NT2/D1 (cell line): ENCODE results near the gene ANK3.

Experiments used
- DNase-seq: peaks from one replicate; pipeline ENCODE4 v3.0.0-alpha.2; 2011; ENCODE audit warnings: low read depth, low spot score
- H3K27me3 ChIP-seq: 2 replicates; pipeline ENCODE4 v1.6.0; 2011; ENCODE audit warnings: mild to moderate bottlenecking; ENCODE audit not compliant: insufficient read length, insufficient read depth
- H3K36me3 ChIP-seq: 2 replicates; pipeline ENCODE4 v1.6.1; 2011; ENCODE audit warnings: mild to moderate bottlenecking, low read length, mixed read lengths; ENCODE audit not compliant: insufficient read depth, insufficient read length
- H3K4me1 ChIP-seq: 2 replicates; pipeline ENCODE4 v1.5.1; 2011; ENCODE audit not compliant: insufficient read depth, insufficient read length
- H3K4me3 ChIP-seq: 2 replicates; pipeline ENCODE4 v1.5.1; 2011; ENCODE audit warnings: low read depth; ENCODE audit not compliant: insufficient read length
- H3K9ac ChIP-seq: 2 replicates; pipeline ENCODE4 v1.6.0; 2011; ENCODE audit warnings: low read depth; ENCODE audit not compliant: insufficient read length
- H3K9me3 ChIP-seq: 2 replicates; pipeline ENCODE4 v1.5.1; 2011; ENCODE audit warnings: mild to moderate bottlenecking, low read length; ENCODE audit not compliant: insufficient read depth
- SUZ12 ChIP-seq: IDR thresholded peaks from 2 replicates; pipeline ENCODE4 v1.6.1; 2011; ENCODE audit not compliant: insufficient read length, insufficient read depth; ENCODE audit errors: extremely low read depth
- YY1 ChIP-seq: IDR thresholded peaks from 2 replicates; pipeline ENCODE4 v1.6.1; 2011; ENCODE audit not compliant: insufficient read length, insufficient read depth
- ZNF274 ChIP-seq: IDR thresholded peaks from 2 replicates; pipeline ENCODE4 v1.6.1; 2011; ENCODE audit warnings: mild to moderate bottlenecking, low read depth, low read length

Gene ANK3

DNA sequence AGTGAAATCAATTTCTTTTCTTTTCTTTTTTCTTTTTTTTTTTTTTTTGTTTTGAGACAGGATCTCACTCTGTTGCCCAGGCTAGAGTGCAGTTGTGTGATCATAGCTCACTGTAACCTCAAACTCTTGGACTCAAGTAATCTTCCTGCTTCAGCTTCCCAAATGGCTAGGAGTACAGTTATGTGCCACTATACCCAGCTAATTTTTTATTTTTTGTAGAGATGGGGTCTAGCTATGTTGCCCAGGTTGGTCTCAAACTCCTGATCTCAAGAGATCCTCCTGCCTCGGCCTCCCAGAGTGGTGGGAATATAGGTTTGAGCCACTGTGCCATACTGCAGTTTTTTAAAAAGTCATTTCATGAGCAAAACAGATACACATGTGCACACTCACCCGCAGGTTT lies 79.8 kb downstream of the ANK3 start:
- no peak for DNase-seq
- H3K36me3 ChIP-seq: no peaks in the 10 kb centered on the region
- no peaks in the 10 kb centered on the region for H3K4me1 ChIP-seq
- H3K27me3 ChIP-seq: no peaks in the 10 kb centered on the region
- TF ChIP-seq YY1 (no peak), SUZ12 (no peak), ZNF274 (no peak)
- H3K9me3 ChIP-seq: no peaks in the 10 kb centered on the region
- no peak overlapping the region for H3K4me3 ChIP-seq
- no peak overlapping the region for H3K9ac ChIP-seq

DNA sequence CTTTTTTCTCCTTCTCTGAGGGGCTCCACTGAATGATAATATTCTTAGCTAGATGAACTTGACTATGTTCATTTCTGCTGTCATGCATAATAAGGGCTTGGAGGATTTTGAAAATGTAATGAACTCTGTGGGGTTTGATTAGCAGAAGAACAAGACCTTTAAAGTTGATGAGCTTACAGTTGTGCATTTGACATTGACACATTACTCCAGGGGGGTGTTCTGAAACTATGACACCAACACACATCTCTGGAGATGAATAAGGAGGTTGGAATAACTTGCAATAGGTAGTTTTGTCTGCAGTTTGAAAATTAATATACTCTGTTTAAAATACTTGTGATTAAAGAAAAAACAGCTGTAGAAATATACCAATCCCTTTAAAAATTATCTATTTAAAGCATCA lies 80.3 kb downstream of the ANK3 start:
- no peak overlapping the region for H3K9ac ChIP-seq
- H3K4me3 ChIP-seq: no peak overlapping the region
- no peaks in the 10 kb centered on the region for H3K36me3 ChIP-seq
- TF ChIP-seq YY1 (no peak), ZNF274 (no peak), SUZ12 (no peak)
- no peaks in the 10 kb centered on the region for H3K27me3 ChIP-seq
- no peaks in the 10 kb centered on the region for H3K4me1 ChIP-seq
- no peak for DNase-seq
- no peaks in the 10 kb centered on the region for H3K9me3 ChIP-seq

- Histone ChIP-seq H3K9ac (no peak overlapping the region), H3K4me1 (no peaks in the 10 kb centered on the region), H3K9me3 (no peaks in the 10 kb centered on the region), H3K4me3 (no peak overlapping the region), H3K27me3 (no peaks in the 10 kb centered on the region), H3K36me3 (no peaks in the 10 kb centered on the region)
- DNase-seq: no peak
- TF ChIP-seq SUZ12 (no peak), ZNF274 (no peak), YY1 (no peak)
Observed at GRCh38 chr10:60305380-60305892, 84.2 kb downstream of the ANK3 start.

- Histone ChIP-seq H3K9ac (no peak overlapping the region), H3K36me3 (no peaks in the 10 kb centered on the region), H3K27me3 (no peaks in the 10 kb centered on the region), H3K9me3 (no peaks in the 10 kb centered on the region), H3K4me3 (no peak overlapping the region), H3K4me1 (no peaks in the 10 kb centered on the region)
- no peak for DNase-seq
- TF ChIP-seq ZNF274 (no peak), YY1 (no peak), SUZ12 (no peak)
Observed at GRCh38 chr10:60304829-60305379, 84.8 kb downstream of the ANK3 start.

- Histone ChIP-seq H3K4me3 (no peak overlapping the region), H3K9me3 (no peaks in the 10 kb centered on the region), H3K9ac (no peak overlapping the region), H3K4me1 (no peaks in the 10 kb centered on the region), H3K36me3 (no peaks in the 10 kb centered on the region), H3K27me3 (no peaks in the 10 kb centered on the region)
- TF ChIP-seq YY1 (no peak), SUZ12 (no peak), ZNF274 (no peak)
- no peak for DNase-seq
Observed at GRCh38 chr10:60303778-60304177, 85.9 kb downstream of the ANK3 start.

- Histone ChIP-seq H3K9ac (no peak overlapping the region), H3K36me3 (no peaks in the 10 kb centered on the region), H3K4me3 (no peak overlapping the region), H3K4me1 (no peaks in the 10 kb centered on the region), H3K27me3 (no peaks in the 10 kb centered on the region), H3K9me3 (no peaks in the 10 kb centered on the region)
- DNase-seq: peak; percentile 43
- no peak for TF ChIP-seq YY1
- TF ChIP-seq SUZ12: no peak
- no peak for TF ChIP-seq ZNF274
Observed at GRCh38 chr10:60299961-60300883, 89.5 kb downstream of the ANK3 start.

DNA sequence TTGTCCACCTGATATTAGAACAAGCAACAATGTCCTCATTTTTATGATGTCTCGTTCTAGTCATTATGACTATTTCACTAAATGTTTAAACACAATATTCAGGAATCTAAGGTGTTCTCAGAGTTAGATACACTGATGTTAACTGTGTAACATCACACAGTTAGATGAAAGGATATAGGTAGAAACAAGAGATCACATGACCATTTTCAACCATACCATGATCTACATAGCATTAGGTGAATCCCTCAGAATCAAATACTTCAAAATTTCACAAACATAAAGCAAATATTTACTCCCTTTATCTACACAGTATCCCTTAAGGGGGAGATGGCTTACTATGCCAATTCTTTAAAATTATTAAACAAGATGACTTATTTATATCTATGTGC lies 90.3 kb downstream of the ANK3 start:
- no peaks in the 10 kb centered on the region for H3K36me3 ChIP-seq
- DNase-seq: no peak
- no peak overlapping the region for H3K4me3 ChIP-seq
- H3K4me1 ChIP-seq: no peaks in the 10 kb centered on the region
- no peaks in the 10 kb centered on the region for H3K9me3 ChIP-seq
- no peak overlapping the region for H3K9ac ChIP-seq
- TF ChIP-seq SUZ12 (no peak), ZNF274 (no peak), YY1 (no peak)
- no peaks in the 10 kb centered on the region for H3K27me3 ChIP-seq
